ENCODE results near the gene POMGNT1. TPM values are rescaled to one million over a fixed set of nuclear protein-coding genes. Genes with fewer than 3 reads are reported as not detected.
"Not testable (repeated sequence)": the region's sequence is repeated elsewhere in the genome, so short reads cannot be mapped to it uniquely, and the experiment has no call there.

POMGNT1 gene
- polyA plus RNA-seq (ENCODE audit: insufficient read length) = 47.8 TPM

DNA sequence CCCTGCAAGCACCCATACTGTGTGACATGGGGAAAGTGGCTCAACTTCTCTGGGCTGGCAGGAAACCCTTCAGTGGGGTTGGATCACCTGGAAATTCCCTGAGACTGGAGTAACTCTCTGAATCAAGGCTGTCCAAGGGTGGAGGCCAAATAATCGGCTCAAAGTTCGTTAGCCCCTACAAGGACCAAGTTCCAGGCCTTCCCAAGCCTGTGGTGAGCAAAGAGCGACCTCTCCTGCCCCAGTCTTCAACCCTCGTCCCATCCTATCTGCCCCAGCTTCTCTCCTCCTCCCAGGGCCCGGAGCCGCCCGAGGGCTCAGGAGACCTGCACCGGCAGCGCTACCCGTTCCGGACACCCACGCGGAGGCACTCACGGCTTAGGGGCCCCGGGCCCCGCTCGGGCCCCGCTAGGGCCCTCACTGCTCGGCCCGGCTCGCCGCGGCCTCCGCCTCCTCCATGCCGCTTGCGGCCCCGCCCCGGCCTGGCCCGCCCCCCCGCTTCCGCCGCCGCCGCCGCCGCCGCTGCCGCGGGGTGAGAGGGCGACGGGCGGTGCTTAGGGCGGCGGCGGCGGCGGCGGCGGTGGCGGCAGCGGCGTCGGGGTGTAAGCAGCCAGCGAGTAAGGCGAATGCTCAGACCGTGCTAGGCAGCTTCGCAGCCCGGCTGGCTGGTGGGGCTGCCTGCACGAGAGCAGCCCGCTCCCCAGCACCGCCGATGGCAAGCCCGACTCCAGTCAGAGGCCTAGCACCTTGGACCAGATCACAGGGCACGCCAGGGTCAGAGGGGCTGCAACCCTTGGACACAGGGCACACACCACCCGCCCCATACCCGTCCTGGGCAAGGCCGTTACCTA, at the start of gene POMGNT1:
Gene POMGNT1, minus strand, starts transcription at position 471 of the 848 bp plus-strand sequence. CDS start 613 bp downstream, outside the sequence.
- no peak for DNase-seq (ENCODE audit: low read depth)

DNA sequence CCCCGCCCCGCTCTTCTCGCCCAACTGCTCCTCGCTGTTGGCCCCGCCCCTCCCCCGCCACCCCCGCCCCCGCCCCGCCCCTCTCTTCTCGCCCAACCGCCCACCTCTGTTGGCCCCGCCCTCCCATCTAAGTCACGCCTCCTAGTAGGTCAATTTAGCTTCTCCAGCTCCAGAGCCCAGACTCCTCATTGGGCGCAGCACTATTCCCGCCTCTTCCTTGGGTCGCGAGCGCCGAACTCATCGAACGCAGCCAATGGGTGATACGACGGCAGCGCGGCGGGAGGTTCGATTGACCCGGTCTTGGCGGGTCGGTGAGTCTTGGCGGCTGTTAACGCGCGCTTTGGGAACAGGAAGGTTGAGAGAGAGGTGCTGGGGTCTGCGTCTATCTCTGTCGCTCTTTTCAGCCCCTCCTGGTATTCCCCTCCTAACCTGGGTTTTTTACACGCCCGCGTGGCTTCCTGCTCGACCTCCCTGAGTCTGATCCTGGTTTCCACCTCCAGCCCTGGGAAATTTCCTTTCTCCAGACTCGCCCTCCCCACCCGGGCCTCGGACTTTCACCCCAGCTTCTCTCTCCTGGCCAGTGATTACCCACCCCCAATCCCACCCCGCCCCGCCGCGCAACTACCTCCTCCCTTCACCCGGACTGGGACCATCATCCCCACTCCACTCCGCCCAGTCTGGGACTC, 49.3 kb upstream of the POMGNT1 start, which contains the start of gene RAD54L:
Gene RAD54L, plus strand, starts transcription at position 328 of the 686 bp plus-strand sequence. CDS start 643 bp downstream, outside the sequence.
- DNase-seq (ENCODE audit: low read depth) = peak; percentile 91

DNA sequence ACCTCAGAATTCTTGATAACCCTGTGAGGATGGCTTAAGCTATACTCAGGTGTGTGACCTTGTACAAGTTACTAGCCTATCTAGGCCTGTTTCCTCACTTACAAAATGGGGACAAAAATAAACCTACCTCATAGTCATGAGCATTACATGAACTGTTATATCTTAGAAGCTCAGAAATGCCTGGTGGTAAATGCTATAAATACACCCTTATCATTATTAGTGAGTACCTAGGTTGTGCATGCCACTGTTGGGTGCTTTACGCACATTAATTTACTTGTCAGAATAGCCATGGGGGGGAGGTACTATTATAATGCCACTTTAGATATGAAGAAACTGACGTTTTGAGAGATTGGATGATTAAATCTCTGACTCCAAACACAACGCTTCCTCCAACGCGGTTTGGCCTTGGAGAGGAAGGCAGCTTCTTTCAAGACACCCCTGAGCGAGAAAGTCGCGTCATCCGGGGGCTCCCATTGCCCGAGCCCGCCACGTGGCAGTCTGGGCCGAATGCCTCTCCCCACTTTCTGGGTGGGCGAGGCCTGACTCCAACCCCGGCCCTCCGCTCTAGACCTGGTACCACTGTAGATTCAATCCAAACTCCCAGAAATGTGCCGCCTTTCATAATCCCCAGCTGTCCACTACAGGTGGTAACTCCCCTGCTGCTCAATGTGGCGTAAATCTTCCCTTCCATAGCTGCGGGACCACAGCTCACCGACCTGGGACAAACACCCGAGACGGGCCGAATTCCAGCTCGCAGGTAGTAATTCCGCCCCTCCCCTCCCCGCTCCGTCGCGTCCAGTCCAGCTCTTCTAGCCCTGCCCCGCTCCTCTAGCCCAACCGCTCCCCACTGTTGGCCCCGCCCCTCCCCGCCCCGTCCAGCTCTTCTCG, 48.6 kb upstream of the POMGNT1 start:
- no peak for DNase-seq (ENCODE audit: low read depth)

DNA sequence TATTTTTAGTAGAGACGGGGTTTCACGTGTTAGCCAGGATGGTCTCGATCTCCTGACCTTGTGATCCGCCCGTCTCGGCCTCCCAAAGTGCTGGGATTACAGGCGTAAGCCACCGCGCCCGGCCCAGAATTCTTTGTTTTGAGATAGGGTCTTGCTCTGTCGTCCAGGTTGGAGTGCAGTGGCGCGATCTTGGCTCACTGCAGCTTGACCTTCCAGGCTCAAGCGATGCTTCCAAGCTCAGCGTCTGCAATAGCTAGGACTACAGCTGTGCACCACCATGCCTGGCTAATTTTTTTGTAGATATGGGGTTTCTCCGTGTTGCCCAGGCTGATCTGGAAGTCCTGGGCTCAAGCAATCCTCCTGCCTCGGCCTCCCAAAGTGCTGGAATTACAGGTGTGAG, 47.9 kb upstream of the POMGNT1 start:
- DNase-seq (ENCODE audit: low read depth) = not testable (repeated sequence)

DNA sequence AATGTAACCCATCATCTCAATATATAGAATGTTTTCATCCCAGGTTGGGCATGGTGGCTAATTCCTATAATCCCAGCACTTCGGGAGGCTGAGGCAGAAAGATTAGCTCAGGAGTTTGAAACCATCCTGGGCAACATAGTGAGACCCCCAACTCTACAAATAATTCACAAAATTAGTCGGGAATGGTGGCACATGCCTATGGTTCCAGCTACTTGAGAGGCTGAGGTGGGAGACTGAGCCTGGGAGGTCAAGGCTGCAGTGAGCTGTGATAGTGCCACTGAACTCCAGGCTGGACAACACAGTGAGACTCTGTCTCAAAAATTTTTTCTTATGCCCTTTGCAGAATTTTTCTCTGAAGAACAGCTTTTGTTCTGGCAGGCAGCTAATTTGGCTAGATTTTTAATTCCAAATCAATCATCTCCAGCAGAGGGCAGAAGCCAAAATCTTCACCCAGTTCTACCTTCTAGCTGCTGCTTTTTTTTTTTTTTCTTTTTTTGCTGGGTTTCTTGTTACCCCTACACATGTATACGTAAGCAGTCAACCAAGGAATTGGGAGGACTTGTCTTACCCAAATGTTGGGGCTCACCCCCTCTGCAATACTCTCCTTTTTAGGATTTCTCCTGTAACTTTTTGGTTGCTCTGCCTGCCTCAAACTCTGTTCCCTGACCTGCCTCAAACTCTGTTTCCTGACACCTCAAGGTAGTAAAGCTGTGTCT, 46.6 kb upstream of the POMGNT1 start:
- no peak for DNase-seq (ENCODE audit: low read depth)

DNA sequence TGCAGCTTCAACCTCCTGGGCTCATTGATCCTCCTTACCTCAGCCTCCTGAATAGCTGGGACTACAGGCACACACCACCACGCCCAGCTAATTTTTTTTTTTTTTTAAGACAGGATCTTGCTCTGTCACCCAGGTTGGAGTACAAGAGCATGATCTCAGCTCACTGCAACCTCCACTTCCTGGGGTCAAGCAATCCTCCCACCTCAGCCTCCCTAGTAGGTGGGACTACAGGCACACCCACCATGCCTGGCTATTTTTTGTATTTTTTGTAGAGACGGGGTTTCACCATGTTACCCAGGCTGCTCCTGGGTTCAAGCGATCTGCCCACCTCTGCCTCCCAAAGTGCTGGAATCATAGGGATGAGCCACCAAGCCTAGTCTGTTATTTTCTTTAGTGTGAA, 45.6 kb upstream of the POMGNT1 start:
- DNase-seq (ENCODE audit: low read depth) = not testable (repeated sequence)

DNA sequence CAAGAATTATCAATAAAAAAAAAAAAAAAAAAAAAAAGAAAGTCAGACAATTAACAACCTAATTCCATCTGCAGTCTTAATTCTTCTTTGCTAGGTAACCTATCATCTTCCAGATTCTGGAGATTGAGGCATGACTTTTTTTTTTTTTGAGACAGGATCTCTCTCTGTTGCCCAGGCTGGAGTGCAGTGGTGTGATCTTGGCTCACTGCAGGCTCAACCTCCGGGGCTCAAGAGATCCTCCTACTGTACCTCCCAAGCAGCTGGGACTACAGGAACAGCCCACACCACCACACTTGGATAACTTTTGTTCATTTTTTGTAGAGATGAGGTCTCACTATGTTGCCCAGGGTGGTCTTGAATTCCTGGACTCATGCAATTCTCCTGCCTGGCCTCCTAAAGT, 44.7 kb upstream of the POMGNT1 start:
- no peak for DNase-seq (ENCODE audit: low read depth)

DNA sequence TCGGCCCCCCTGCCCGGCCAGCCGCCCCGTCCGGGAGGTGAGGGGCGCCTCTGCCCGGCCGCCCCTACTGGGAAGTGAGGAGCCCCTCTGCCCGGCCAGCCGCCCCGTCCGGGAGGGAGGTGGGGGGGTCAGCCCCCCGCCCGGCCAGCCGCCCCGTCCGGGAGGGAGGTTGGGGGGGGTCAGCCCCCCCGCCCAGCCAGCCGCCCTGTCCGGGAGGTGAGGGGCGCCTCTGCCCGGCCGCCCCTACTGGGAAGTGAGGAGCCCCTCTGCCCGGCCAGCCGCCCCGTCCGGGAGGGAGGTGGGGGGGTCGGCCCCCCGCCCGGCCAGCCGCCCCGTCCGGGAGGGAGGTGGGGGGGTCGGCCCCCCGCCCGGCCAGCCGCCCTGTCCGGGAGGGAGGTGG, 43.5 kb upstream of the POMGNT1 start:
- DNase-seq (ENCODE audit: low read depth) = not testable (repeated sequence)

DNA sequence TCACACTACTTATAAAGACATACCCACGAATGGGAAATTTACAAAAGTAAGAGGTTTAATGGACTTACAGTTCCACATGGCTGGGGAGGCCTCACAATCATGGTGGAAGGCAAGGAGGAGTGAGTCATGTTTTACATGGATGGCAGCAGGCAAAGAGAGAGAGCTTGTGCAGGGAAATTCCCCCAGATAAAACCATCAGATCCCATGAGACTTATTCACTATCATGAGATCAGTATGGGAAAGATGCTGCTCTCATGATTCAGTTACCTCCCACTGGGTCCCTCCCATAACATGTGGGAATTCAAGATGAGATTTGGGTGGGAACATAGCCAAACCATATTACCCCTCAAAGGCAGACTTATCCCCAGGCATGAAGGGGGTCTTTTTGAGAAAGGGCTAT, 40.6 kb upstream of the POMGNT1 start:
- not testable (repeated sequence) for DNase-seq (ENCODE audit: low read depth)

DNA sequence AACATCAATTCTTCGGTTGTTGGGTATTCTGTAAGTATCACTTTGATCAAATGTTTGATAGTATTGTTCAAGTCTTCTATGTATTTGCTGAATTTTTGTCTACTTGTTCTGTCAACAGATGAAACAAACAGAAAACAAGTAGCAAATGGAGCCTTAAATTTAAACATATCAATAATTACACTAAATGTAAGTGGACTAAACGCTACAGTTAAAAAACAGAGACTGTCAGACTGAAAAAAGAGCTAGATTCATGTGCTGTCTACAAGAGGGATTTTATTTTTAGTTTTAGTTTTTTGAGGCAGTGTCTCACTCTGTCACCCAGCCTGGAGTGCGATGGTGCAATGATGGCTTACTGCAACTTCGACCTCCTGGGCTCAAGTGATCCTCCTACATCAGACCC, 38.6 kb upstream of the POMGNT1 start:
- DNase-seq (ENCODE audit: low read depth) = no peak

DNA sequence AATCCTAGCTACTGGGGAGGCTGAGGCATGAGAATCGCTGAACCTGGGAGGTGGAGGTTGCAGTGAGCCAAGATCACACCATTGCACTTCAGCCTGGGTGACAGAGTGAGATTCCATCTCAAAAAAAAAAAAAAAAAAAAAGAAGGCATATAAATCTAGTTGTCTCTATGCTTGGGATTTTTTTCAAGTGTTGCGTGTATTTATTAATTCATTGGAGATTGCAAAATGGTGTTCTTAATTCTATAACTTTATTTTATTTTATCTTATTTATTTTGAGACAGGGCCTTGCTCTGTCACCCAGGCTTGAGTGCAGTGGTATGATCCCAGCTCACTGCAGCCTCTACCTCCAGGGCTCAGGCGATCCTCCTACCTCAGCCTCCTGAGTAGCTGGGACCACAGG, 33.0 kb upstream of the POMGNT1 start:
- not testable (repeated sequence) for DNase-seq (ENCODE audit: low read depth)

DNA sequence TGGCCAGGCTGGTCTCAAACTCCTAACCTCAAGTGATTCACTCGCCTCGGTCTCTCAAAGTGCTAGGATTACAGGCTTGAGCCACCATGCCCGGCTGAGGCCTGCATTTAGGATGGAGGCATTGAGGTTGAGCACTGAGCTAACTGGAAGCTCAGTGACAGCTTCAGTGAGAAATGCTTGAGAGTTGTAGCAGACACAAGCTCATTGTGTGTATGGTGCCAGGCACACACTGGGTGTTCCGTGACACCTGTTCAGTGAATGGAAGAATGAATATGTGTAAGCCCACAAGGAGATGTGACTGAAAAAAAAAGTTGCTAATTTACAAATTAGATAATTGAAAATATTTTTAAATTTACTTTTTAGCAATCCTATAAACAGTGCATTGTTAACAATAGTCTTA, 26.7 kb upstream of the POMGNT1 start:
- no peak for DNase-seq (ENCODE audit: low read depth)

DNA sequence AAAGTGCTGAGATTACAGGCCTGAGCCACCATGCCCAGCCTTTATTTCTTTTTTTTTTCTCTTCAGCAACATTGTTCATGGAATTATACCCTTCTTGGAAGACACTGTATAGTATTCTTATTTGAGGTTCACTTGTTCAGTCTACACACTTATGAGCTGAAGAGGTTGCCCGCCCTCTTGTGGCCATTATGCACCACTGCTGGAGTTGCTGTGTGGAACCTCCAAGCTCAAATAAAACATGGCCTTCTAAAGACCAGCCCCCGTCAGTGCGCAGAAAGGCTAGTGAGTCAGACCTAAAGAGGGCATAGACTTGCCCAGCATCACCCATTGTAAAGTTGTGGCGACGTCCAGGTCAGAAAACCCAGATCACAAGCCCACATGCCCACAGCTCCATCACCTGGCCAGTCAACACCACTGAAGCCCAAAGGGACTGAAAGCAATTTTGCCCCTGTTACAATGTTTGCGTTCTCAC, 25.3 kb upstream of the POMGNT1 start:
- DNase-seq (ENCODE audit: low read depth) = no peak

DNA sequence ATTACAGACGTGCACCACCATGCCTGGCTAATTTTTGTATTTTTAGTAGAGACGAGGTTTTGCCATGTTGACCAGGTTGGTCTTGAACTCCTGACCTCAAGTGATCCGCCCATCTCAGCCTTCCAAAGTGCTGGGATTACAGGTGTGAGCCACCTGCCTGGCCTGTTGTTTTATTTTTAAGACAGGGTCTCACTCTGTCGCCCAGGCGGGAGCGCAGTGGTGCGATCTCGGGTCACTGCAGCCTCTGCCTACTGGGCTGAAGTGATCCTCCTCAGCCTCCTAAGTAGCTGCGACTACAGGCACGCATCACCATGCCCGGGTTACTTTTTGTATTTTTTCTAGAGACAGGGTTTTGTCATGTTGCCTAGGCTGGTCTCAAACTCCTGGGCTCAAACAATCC, 24.8 kb upstream of the POMGNT1 start:
- DNase-seq (ENCODE audit: low read depth) = not testable (repeated sequence)

DNA sequence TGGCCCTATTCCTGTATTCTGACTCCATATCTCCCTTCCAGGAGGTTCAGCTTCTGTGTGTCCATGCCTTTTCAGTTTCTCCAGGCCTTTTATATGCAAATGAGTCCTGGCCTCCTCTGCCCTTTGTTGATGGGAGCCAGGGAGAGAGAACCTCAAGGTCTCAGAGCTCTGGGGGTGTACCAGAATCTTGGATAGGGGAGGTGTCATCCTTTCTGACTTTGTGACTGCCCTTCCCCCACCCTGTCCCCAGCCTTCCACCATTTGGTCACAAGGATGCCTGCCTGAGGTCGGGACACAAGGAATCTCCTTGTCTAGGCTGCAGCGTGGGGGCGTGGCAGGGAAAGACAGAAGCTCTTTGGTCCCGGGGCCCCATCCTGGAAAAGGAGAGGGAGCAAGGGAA, 23.5 kb upstream of the POMGNT1 start:
- no peak for DNase-seq (ENCODE audit: low read depth)

DNA sequence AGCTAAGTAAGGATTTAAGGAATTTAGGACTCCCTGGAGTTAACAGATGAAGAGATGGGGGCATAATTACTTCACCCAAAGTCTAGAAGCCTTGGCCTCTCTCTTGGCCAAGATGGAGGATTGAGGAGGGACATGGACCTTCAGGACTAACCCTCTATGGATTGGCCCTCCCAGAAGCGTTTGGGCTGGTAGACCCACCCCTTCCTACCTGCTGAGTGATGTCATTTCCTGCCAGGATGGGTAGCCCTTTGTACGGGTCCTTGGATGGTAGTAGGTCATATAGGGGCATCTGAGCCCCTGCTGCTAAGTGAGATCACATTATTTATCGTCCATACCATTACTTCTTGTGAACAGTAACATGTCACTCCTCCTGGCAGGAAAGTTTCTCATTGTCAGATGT, 22.6 kb upstream of the POMGNT1 start:
- DNase-seq (ENCODE audit: low read depth) = no peak

DNA sequence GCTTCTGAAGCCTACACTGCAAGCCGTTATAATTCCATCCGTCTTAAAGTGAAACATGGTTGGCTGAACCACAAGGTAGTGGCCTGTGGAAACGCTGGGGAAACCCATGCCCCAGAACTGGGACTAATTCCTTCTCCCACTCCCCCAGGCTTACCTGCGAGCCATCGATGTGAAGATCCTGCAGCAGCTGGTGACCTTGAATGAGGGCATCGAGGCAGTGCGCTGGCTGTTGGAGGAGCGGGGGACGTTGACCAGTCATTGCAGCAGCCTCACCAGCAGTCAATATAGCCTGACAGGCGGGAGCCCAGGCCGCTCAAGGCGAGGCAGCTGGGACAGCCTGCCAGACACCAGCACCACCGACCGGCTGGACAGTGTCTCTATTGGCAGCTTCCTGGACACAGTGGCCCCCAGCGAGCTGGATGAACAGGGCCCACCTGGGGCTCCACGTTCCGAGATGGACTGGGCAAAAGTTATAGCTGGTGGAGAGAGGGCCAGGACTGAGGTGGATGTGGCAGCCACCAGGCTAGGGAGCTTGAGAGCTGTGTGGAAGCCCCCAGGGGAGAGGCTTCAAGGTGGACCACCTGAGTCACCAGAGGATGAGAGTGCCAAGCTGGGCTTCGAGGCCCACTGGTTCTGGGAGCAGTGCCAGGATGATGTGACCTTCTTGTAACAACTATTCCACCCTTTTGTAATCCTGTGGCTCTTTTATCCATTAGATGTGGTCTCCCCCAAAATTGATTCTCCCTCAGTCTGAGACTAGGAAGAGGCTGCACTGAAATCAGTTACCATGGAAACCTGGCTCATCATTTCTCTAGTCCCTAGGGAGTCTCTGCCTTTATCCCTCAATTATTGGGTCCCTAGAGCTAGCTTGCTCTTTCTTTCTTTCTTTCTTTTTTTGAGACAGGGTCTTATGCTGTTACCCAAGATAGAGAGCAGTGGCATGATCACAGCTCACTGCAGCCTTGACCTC, 21.6 kb upstream of the POMGNT1 start:
- no peak for DNase-seq (ENCODE audit: low read depth)

DNA sequence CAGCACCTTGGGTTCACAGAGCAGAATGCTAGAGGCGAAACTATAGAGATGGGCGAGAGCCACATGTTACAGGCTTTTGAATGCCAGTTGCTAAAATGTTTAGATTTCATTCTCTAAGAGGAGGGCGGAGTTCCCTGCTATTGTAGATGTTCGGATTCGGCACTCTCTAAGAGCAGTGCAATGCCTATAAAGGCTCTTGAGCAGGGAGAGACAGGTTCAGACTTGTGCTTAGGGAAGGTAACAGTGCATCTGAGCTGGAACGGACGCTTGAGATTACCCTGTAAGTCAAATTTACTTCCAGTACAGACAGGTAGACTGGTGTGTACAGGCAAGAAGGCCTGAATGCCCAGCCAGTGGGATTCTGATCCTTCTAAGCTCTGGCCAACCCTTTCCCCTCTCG, 20.2 kb upstream of the POMGNT1 start:
- no peak for DNase-seq (ENCODE audit: low read depth)

DNA sequence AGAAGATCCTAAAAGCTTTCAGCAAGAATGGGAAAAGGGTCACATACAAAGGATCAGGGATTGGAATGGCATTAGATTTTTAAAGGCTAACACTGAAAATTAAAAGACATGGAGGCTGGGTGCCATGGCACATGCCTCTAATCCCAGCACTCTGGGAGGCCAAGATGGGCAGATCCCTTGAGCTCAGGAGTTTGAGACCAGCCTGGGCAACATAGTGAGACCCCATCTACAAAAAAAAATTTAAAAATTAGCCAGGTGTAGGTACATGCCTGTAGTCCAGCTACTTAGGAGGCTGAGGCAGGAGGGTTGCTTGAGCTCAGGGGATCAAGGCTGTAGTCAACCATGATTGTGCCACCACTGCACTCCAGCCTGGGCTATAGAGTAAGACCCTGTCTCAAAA, 17.3 kb upstream of the POMGNT1 start:
- DNase-seq (ENCODE audit: low read depth) = no peak

DNA sequence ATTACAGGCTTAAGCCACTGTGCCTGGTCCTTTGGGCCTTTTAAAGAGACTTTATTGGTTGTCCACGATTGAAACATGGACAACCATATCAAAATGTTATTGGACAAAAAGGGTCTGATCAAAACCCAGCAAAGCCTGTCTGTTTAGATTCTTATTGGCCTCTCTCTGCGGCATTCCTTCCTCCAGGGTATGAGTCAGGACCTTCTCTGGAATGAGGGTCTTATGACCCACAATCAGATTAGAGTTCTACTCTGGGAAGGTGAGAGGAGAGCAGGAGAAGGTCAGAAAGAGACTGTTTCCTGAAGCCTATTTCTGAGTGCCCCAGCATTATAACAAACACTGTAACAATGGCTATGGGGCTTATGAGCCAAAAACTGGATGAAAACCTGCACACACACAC, 12.8 kb upstream of the POMGNT1 start:
- no peak for DNase-seq (ENCODE audit: low read depth)
